HG02981 (cell line): ENCODE results near the gene ZBTB7C.

Experiments used
- ATAC-seq: cut with Tn5 transposase; IDR thresholded peaks from one replicate; pipeline ENCODE4 v1.9.1; 2021; ENCODE audit warnings: mild to moderate bottlenecking, moderate library complexity; ENCODE audit not compliant: unreplicated experiment

The ZBTB7C gene

DNA sequence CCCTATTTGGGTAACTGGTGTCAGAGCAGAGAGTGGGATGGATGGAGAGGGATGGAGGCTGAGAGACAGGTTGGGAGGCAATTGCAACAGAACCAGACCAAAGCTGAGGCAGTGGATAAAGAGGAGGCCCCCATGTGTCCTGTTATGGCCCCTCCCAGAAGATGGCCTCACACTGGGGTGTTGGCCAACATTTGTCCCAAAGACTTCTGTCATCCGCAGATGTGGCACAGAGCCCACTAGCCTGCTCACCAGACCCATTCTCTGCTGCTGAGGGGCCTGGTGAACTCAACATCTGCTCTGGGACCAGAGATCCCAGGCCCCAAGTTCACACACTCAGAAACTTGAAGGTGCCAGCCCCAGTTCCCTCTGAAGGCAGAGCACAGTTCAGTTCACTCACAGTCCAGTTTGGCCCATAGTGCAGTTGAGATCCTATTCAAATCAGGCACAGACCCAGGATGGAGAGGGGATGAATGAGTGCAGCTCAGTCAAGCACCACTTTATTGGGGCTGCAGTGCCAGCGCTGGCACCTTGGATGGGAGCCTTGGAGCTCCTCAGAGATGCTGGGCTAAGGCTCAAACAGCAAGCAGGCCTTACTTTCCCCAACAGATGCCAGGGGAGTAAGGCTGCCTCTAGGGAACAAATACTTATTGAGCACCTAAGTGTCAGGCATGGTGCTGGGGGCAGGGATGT lies 189.2 kb downstream of the ZBTB7C start:
- no peak for ATAC-seq

- ATAC-seq: no peak
Measured at GRCh38 chr18:48219037-48219809, 190.0 kb downstream of the ZBTB7C start.

GRCh38 chr18:48218285-48219022 lies 190.7 kb downstream of the ZBTB7C start:
- no peak for ATAC-seq

GRCh38 chr18:48217258-48218250 lies 191.6 kb downstream of the ZBTB7C start:
- no peak for ATAC-seq

- no peak for ATAC-seq
Measured at GRCh38 chr18:48216639-48217257, 192.4 kb downstream of the ZBTB7C start.

GRCh38 chr18:48215876-48216638 lies 193.1 kb downstream of the ZBTB7C start:
- no peak for ATAC-seq

DNA sequence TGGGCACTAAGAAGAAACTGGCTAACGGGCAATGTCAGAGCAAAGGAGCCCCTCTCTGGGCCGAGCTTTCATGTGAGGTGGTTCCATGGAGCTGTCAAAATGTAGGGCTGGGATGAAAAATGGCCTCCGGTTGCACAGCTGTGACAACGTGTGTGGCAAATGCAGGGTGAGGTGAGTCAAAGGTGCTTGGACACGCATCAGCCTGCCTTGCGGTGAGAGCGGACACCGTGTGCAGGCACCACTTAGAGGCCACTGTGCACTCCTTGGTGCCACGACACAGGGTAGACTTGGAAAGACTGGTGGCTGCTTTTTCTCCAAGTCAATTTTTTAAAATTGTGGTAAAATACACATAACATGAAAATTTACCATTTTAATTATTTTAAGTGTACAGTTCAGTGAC lies 195.4 kb downstream of the ZBTB7C start:
- ATAC-seq: no peak

DNA sequence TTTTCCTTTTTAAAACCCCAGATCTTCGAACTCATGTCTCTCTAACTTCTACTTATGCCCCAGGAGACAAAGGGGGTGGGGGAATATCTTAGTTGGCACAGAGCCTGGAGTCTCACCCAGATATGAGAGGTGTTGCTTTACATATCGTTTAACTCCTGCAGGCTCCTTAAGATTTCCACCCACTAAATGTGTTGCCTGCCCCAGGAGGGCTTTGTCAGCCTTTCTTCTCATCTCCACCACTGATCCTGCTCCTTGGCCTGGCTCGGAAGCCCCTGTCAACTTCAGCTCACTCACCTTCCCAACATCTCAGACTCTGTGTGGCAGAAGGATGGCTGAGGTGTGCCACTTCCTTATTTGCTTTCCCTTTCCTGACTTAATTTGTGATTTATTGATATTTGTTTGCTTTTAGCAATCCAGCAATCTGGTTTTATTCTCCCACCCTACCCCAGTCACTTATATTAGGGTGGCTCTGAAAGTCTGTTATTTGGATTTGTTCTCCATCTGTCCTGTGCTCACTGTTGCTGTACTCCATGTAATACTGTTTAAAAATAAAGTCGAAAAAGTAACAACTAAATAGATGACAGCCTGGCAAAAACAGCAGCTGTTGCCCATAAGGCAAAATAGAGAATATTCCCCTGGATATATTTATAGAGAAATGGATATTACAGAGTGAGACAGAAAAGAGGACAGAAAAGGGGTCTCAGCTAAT lies 200.6 kb downstream of the ZBTB7C start:
- ATAC-seq: no peak

- ATAC-seq: no peak
Measured at GRCh38 chr18:48207733-48208132, 201.4 kb downstream of the ZBTB7C start.

DNA sequence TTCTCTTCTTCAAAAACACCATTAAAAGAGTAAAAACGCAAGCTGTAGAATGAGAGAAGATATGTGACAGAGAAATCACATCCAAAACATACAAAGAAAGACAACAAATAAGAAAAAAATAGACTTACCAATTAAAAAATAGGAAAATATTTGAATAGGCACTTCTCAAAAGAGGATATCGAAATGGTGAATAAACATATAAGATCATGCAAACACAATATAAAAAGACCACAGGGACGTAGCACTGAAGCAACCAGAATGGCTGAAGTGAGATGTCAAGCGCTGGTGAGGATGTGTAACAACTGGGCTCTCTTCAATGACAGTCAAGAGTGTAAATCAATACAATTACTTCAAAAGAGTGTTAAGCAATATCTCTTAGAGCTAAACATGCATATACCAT lies 202.3 kb downstream of the ZBTB7C start:
- ATAC-seq: no peak

DNA sequence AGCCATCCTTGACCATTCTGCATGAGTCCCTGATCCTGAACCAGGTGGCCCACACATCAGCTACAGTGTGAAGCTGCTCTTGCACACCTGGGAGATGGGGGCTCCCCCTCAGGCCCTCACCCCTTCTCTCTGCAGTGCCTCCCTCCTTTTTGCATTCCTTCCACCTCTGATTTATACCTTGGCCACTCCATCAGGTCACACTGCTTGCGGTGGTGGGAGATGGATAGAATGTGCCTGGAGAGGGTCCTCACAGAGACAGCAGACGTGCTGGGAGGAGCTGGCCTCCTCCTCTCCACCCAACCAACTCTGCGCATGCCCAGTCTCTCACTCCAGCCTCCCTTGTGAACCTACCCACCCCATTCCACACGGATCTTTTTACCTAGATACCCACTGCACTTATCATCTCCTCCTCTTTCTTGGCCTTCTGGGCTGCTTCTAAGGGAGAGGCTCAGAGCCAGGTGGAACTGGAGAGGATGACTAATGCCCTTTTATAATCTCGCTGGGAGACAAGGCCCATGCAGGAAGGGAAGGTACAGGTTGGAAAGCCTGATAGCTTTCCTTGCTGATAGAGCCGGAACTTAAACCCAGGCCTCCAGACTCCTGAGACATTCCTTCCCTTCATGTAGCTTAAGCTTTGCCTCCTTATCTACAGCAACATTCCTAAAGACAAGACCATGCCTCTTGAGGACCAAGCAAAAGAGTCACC lies 205.1 kb downstream of the ZBTB7C start:
- no peak for ATAC-seq

- no peak for ATAC-seq
Measured at GRCh38 chr18:48203288-48203945, 205.8 kb downstream of the ZBTB7C start.

DNA sequence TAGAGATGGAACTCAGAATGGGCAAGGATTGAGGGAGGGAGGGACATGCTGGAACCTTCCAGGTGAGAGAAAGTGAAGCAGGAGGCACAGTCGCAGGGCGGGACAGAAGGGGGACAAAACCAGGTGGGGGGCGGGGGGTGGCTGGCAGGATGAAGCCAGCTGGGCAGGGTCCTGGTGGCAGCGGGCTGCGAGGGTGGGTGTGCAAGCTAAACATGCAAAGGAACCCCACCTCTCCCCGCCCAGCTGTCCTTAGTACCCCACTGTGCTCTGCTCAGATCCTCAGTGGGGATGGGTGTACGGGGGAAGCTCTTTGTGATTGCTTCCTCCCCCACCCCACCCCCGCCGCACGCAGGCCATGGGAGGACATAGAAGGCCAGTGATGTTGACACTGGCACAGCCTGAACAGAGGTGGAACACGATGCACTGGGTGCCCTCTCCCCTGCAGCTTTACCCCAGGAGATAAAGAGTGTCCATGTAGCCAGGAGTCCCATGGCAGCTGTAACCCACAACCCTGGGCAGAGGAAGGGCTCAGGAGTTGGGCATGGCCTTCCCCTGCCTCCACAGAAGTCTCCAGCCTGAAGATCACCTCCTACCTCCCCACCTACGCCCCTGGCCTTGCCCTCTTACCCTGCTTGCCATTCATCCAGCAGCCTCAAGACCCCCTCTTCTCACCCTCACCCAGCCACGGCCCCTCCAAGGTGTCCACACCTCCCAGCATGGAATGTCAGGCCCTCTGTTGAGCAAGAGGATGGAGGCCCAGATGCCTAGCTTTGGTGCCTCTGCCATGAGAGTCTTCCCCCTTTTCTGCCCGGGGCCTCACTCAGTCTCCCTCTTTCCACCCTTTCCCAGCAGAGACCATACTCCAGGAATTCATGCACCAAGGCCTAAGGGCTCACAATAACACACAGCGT lies 206.6 kb downstream of the ZBTB7C start:
- ATAC-seq: no peak

GRCh38 chr18:48202006-48202348 lies 207.2 kb downstream of the ZBTB7C start:
- ATAC-seq: no peak

- no peak for ATAC-seq
Measured at GRCh38 chr18:48201337-48202005, 207.7 kb downstream of the ZBTB7C start.
